HAP-1 (cell line): Measurements from ENCODE around the gene MAGEA1.
"Not testable (repeated sequence)": the region's sequence is repeated elsewhere in the genome, so short reads cannot be mapped to it uniquely, and the experiment has no call there.

Experiments
- DNase-seq, 2 experiments: peaks; one replicate each; pipeline ENCODE4 v3.0.0-alpha.2; 2016 to 2020; ENCODE audit warnings: low spot score in 2 of 2
- H3K27me3 ChIP-seq: fragments of 250-450 bp; sonication (Bioruptor Pico); 2 replicates; pipeline ENCODE4 v1.5.1; 2020; ENCODE audit warnings: low read depth, mild to moderate bottlenecking, moderate library complexity
- H3K36me3 ChIP-seq: fragments of 250-450 bp; sonication (Bioruptor Pico); replicated peaks from 2 replicates; pipeline ENCODE4 v1.5.1; 2020; ENCODE audit warnings: mild to moderate bottlenecking
- H3K4me1 ChIP-seq: fragments of 250-450 bp; sonication (Bioruptor Pico); 2 replicates; pipeline ENCODE4 v1.5.1; 2020; ENCODE audit warnings: mild to moderate bottlenecking
- H3K4me3 ChIP-seq: fragments of 250-450 bp; sonication (Bioruptor Pico); 2 replicates; pipeline ENCODE4 v1.5.1; 2020; ENCODE audit warnings: mild to moderate bottlenecking, moderate library complexity
- H3K9me3 ChIP-seq: fragments of 250-450 bp; sonication (Bioruptor Pico); 2 replicates; pipeline ENCODE4 v1.5.1; 2020; ENCODE audit warnings: mild to moderate bottlenecking, moderate library complexity
- in situ Hi-C: fragments of 300-500 bp; cut with MboI; formaldehyde crosslinking; loops from 3 replicates; pipeline ENCODE4 v1.14.3; 2020; ENCODE audit warnings: low sequenced_read_pairs, inconsistent platforms, mixed read lengths

The MAGEA1 gene, protein sequence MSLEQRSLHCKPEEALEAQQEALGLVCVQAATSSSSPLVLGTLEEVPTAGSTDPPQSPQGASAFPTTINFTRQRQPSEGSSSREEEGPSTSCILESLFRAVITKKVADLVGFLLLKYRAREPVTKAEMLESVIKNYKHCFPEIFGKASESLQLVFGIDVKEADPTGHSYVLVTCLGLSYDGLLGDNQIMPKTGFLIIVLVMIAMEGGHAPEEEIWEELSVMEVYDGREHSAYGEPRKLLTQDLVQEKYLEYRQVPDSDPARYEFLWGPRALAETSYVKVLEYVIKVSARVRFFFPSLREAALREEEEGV

DNA sequence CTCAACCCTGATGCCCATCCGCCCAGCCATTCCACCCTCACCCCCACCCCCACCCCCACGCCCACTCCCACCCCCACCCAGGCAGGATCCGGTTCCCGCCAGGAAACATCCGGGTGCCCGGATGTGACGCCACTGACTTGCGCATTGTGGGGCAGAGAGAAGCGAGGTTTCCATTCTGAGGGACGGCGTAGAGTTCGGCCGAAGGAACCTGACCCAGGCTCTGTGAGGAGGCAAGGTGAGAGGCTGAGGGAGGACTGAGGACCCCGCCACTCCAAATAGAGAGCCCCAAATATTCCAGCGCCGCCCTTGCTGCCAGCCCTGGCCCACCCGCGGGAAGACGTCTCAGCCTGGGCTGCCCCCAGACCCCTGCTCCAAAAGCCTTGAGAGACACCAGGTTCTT is at the start of gene MAGEA1:
Gene MAGEA1, plus strand, starts transcription at position 154 of the 400 bp plus-strand sequence. CDS start 3,106 bp downstream, outside the sequence.
- no peak for DNase-seq
- H3K36me3 ChIP-seq: no peaks in the 10 kb centered on the region
- in situ Hi-C loops: no loop called here
- no peaks in the 10 kb centered on the region for H3K4me1 ChIP-seq
- no peaks in the 10 kb centered on the region for H3K9me3 ChIP-seq
- H3K27me3 ChIP-seq: peaks cover 3% of the 10 kb centered on the region; the same call in 1 of the 2 replicates
- H3K4me3 ChIP-seq: no peak within 1 kb of the TSS

DNA sequence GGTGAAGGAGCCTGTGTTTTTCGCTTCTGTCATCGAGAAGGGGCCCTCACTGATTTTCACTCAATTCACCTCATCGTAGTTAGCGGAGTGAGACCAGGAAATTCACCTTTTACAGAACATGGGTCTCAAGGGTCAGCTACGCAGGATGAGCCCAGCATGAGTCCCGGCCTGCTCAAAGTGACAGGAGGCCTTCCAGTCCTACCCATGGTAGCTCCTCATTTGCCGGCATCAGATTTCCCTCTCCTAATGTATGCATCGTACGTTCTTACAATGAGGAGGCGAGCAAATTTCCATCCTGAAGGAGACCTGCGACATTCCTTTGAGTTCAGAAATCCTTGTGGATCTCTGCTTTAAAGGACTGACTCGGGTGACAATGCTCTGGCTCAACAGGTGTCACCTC is 46.2 kb upstream of the MAGEA1 start:
- H3K9me3 ChIP-seq, H3K36me3 ChIP-seq, H3K4me3 ChIP-seq, H3K4me1 ChIP-seq, in situ Hi-C loops, H3K27me3 ChIP-seq, DNase-seq: not testable (repeated sequence)

DNA sequence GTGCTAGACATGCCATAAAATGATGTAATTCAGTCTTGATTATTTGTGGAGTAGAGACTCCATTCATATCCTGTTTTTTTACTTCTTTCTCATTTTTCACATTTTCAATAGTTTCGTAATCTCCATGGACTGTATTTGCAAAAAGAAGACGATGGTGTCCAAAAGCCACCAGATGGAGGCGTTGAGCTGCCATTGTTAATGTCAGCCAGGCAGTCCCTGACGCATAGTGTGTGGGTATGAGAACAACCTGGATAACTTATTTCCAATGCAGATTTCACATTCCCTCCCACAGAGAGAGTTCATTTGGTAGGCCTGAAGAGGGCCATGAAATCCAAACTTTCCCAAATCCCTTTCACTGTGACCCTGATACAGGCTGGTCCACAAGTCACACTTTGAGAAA is 40.0 kb upstream of the MAGEA1 start:
- DNase-seq, H3K36me3 ChIP-seq, H3K4me3 ChIP-seq, H3K9me3 ChIP-seq, in situ Hi-C loops, H3K27me3 ChIP-seq, H3K4me1 ChIP-seq: not testable (repeated sequence)

DNA sequence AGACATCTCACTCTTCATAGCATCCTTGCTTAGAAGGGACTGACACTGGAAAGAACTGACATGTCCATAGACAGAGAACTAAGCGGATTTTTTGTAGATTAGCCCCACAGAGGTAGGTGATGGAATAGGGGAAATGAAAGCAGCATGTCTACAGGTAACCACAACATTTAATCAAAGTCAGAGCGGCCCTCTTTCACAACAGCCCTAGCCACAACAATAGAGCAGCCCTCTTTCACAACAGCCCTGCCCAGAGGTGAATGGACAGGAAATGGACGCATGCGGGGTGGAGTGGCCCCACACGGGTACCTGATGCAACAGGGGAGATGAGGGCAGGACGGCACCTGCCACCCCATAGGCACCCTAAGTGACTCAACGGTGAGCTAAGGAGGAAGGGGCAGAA is 32.8 kb upstream of the MAGEA1 start:
- DNase-seq, H3K4me1 ChIP-seq, H3K9me3 ChIP-seq, in situ Hi-C loops, H3K36me3 ChIP-seq, H3K4me3 ChIP-seq: not testable (repeated sequence)
- H3K27me3 ChIP-seq: peaks cover 14% of the 10 kb centered on the region; the same call in 1 of the 2 replicates

DNA sequence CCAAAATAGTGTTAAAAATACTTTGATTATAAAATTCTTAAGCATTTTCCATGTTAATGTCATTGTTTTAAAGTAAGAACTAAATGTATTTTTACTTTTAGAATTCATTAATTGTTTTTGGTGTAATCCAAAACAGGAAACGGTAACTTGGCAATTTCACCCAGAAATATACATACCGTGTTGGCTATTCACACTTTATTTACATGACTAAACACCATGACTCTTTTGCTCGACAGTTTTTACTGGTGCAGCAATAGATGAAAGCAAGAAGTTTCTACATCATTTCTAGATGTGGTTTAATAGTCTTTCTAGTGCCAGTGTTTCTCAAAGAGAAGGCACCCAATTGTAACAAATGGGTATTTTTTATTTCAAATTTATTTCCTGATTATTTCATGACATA is 25.6 kb upstream of the MAGEA1 start:
- H3K27me3 ChIP-seq: peaks cover 21% of the 10 kb centered on the region
- no peaks in the 10 kb centered on the region for H3K4me1 ChIP-seq
- no peak for DNase-seq
- H3K4me3 ChIP-seq: no peak overlapping the region
- in situ Hi-C loops: no loop called here
- H3K36me3 ChIP-seq: no peaks in the 10 kb centered on the region
- no peaks in the 10 kb centered on the region for H3K9me3 ChIP-seq

DNA sequence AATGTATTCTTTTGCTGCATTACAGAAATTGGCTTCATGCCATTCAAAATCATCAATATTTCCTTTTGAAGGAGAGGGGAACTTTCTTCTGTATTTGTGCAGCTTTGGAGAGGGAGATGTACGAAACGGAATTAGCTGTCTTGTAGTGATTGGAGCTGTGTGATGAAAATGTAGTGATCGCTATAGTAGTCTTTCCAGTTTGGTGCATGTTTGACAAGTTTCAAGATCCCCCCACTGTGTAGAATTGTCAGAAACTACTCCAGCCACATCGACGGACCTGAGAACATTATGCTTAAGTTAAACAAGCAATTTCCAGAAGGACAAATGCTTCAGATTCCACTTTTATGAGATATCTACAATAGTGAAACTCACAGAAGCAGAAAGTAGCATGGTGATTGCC is 21.6 kb upstream of the MAGEA1 start:
- Histone ChIP-seq H3K4me3 (no peak overlapping the region), H3K4me1 (no peaks in the 10 kb centered on the region), H3K27me3 (peaks cover 7% of the 10 kb centered on the region), H3K36me3 (no peaks in the 10 kb centered on the region), H3K9me3 (no peaks in the 10 kb centered on the region)
- DNase-seq: no peak
- in situ Hi-C loops: no loop called here

DNA sequence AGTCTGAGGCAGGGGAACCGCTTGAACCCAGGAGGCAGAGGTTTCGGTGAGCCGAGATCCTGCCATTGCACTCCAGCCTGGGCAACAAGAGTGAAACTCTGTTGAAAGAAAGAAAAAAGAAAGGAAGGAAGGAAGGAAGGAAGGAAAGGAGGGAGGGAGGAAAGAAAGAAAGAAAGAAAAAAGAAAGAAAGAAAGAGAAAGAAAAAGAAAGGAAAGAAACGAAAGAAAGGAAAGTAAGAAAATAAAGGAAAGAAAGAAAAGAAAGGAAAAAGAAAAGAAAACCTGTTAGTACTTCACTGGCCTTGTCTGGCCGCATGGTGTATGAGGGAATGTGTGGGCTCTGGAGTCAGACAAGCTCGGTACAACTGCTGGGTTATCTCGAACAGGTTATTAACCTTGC is 20.8 kb upstream of the MAGEA1 start:
- no peak overlapping the region for H3K4me3 ChIP-seq
- in situ Hi-C loops: no loop called here
- no peaks in the 10 kb centered on the region for H3K9me3 ChIP-seq
- DNase-seq: no peak
- peaks cover 7% of the 10 kb centered on the region for H3K27me3 ChIP-seq
- no peaks in the 10 kb centered on the region for H3K36me3 ChIP-seq
- H3K4me1 ChIP-seq: no peaks in the 10 kb centered on the region

DNA sequence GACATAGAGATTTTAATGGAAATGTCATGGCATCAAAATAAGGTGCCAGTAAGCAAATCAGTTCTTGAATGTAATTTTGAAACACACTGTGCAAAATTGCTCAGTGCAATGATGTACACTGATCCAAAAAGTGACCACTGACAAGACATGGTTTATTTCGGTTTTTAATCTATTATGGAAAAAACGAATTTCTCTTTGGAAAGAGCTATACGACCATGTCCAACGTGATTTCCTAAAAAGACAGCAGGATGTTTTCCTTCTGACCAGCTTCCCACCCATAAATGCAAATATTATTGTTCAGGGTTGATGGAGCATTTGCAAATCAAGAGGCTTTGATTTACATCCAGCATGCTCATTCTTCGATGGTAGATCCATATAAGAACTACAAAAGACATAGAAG is 17.1 kb upstream of the MAGEA1 start:
- DNase-seq: no peak
- Histone ChIP-seq H3K27me3 (no peaks in the 10 kb centered on the region; the same call in none of the 2 replicates), H3K4me3 (no peak overlapping the region), H3K4me1 (no peaks in the 10 kb centered on the region), H3K9me3 (no peaks in the 10 kb centered on the region), H3K36me3 (no peaks in the 10 kb centered on the region)
- in situ Hi-C loops: no loop called here

DNA sequence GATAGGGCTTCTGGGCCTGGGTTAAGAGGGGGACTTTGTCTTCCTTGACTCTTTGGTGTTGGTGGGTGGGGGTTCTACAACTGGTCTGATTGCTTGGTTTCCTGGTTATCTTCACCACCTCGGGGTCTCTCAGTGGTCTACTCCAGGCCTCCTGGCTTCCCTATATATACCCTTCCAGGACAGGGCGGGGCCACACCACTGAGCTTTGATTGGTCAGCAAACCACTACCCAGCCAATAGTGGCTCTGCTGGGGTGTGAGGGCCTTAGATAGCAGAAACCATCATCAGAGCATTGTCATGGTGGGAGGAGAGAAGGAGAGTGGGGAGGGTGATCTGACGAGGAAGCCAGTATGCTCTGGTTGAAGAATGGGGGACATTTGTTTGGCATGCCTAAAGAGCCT is 14.4 kb upstream of the MAGEA1 start:
- H3K4me3 ChIP-seq: no peak overlapping the region
- in situ Hi-C loops: no loop called here
- no peaks in the 10 kb centered on the region for H3K36me3 ChIP-seq
- no peaks in the 10 kb centered on the region for H3K9me3 ChIP-seq
- no peaks in the 10 kb centered on the region for H3K4me1 ChIP-seq
- H3K27me3 ChIP-seq: no peaks in the 10 kb centered on the region; the same call in 1 of the 2 replicates
- DNase-seq: no peak

DNA sequence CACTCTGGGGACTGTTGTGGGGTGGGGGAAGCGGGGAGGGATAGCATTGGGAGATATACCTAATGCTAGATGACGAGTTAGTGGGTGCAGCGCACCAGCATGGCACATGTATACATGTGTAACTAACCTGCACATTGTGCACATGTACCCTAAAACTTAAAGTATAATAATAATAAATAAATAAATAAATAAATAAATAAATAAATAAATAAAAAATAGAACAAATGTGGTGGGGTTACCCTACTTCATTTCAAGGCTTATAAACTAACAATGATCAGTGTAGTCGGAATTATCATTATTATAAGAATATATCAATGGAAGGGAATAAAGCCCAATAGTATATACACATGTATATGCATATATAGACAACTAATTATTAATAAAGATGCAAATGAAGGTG is 10.7 kb upstream of the MAGEA1 start:
- H3K4me1 ChIP-seq, H3K9me3 ChIP-seq, H3K27me3 ChIP-seq, in situ Hi-C loops, H3K4me3 ChIP-seq, DNase-seq, H3K36me3 ChIP-seq: not testable (repeated sequence)

DNA sequence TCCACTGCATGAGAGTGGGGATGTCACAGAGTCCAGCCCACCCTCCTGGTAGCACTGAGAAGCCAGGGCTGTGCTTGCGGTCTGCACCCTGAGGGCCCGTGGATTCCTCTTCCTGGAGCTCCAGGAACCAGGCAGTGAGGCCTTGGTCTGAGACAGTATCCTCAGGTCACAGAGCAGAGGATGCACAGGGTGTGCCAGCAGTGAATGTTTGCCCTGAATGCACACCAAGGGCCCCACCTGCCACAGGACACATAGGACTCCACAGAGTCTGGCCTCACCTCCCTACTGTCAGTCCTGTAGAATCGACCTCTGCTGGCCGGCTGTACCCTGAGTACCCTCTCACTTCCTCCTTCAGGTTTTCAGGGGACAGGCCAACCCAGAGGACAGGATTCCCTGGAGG is 2.7 kb downstream of the MAGEA1 start:
- no peak for DNase-seq
- in situ Hi-C loops: no loop called here

DNA sequence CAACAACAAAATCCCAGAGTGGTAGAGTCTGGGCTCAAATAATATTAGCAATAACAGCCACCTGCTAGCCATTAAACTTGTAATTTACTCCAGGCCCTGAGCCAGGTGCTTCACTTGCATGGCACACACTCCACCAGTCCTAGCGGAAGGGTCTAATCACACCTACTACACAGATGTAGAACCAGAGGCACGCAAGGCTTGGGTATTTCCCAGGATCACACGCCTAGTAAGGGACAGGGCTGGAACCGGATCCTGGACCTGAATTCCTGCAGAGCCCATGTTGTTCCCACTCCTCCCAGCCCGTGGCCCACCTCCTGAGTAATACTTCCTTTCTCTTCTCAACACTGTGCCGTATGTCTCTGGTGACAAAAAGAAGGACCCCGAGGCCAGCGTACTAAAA is 5.7 kb downstream of the MAGEA1 start:
- H3K4me1 ChIP-seq: no peaks in the 10 kb centered on the region
- peaks cover 5% of the 10 kb centered on the region; the same call in 1 of the 2 replicates for H3K27me3 ChIP-seq
- DNase-seq: no peak
- H3K36me3 ChIP-seq: no peaks in the 10 kb centered on the region
- in situ Hi-C loops: no loop called here
- H3K9me3 ChIP-seq: no peaks in the 10 kb centered on the region
- H3K4me3 ChIP-seq: no peak overlapping the region

More for the DNA sequence above, 2.7 kb downstream of the MAGEA1 start:
- Histone ChIP-seq H3K27me3 (peaks cover 5% of the 10 kb centered on the region; the same call in 1 of the 2 replicates), H3K9me3 (no peaks in the 10 kb centered on the region), H3K36me3 (no peaks in the 10 kb centered on the region), H3K4me1 (no peaks in the 10 kb centered on the region), H3K4me3 (no peak overlapping the region)

DNA sequence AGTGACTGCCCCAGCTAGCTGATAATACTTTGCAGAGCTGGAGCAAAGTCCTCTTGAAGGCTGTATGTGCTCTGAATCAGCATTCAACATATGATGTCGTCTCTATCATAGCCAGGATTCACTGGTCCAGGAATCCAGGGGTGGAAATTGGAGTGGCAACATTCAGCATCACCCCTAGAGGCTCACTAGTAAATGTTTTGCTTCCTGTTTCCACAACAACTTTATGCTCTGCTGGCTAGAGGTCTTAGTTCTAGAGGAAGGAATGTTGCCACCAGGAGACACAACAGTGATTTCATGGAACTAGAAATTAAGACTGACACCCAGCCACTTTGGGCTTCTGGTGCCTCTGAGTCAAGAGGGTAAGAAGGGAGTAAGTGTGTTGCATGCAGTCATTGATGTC is 11.3 kb downstream of the MAGEA1 start:
- in situ Hi-C loops: no loop called here
- no peaks in the 10 kb centered on the region for H3K9me3 ChIP-seq
- no peak for DNase-seq

DNA sequence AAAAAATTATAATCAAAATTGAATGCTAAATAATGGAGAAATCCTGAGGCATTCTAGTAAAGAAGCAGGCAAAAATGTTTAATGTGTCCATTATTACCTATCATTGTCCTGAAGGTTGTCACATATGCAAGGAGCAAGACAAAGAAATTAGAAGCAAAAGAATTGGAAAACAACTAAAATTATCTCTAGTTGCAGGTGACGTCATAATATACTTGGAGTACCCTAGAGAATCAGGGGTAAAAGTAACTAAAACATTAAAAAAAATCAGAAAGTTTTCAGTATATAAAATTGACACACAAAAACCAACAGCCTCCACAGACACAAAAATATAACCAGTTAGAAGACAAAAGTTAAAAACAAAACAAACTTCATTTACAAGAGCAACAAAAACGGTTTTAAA is 21.4 kb downstream of the MAGEA1 start:
- no peak for DNase-seq
- no peaks in the 10 kb centered on the region for H3K9me3 ChIP-seq
- no peaks in the 10 kb centered on the region; the same call in 1 of the 2 replicates for H3K4me1 ChIP-seq
- no peaks in the 10 kb centered on the region for H3K36me3 ChIP-seq
- H3K4me3 ChIP-seq: no peak overlapping the region
- peaks cover 6% of the 10 kb centered on the region for H3K27me3 ChIP-seq
- in situ Hi-C loops: no loop called here

More for the DNA sequence above, 11.3 kb downstream of the MAGEA1 start:
- peaks cover 5% of the 10 kb centered on the region for H3K27me3 ChIP-seq
- no peak overlapping the region for H3K4me3 ChIP-seq
- no peaks in the 10 kb centered on the region for H3K36me3 ChIP-seq
- no peaks in the 10 kb centered on the region for H3K4me1 ChIP-seq
